ENCODE measurements around the gene RCN2.

DNA sequence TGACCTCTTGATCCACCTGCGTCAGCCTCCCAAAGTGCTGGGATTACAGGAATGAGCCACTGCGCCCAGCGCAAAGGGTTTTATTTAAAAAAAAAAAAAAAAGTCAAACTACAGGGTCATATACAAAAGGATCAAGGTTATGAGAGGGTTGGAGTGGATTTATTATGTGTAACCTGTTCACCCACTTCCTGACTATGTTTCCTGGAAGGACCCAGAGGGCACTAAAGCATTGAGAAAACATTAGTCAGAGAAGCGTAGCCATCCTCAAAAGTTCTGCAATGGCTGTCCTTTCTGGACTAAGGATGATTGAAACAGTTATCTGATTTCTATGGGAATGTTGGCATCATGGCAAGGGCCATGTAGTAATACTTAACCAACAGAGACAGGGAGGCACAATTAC is 19.1 kb upstream of the RCN2 start:
- TF ChIP-seq POLR2A (IDR thresholded peaks at IDR 0.05) (no peak), POLR2AphosphoS5 (IDR thresholded peaks at IDR 0.05) (no peak)

Data from transverse colon (tissue), 3 donors.